ENCODE data around the gene TEDC1.

The TEDC1 gene, protein sequence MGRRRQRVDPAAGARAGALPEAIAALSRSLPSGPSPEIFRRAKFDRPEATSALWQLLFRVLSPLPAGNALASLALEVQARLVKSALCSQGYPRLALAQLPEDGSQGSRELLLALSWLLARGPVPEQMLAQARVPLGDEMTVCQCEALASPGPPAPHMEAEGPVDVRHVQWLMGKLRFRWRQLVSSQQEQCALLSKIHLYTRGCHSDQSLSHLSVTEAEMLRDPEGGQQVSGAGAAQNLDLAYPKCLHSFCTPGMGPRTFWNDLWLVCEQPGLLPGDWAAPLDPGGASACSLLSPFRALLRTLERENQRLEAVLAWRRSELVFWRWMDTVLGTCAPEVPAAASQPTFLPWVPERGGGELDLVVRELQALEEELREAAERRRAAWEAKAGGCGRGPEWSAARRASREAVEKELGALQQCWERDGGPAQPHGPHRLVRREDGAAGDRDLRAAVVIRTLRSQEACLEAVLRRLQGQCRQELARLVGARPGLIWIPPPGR

GRCh38 chr14:105490572-105491365, at the start of gene TEDC1:
TEDC1 (plus strand) TSS chr14:105491246; CDS start chr14:105491376, 130 bp downstream.
- DNase-seq (ENCODE audit: extremely low spot score, insufficient read length, low read depth), result peak; percentile 88
- FAIRE-seq, result peak; percentile 100

DNA sequence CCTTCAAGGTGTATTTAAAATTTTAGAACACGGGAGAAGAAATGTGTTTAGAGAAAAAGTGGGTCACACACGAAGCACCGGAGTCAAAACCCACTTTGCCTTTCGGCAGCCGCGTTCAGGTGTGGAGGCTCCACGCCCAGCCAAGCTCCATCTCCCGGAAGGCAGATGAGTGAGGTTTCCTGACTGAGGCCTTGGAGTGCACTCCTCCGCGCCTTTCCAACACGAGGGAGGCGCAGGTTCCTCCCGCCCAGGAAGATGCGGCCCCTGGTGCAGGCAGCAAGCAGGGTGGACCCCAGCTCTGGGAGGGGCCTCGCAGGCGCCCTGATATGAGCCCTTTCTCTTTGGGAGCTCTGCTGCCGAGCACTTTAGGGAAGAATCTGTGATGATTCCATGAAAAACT, 48.9 kb upstream of the TEDC1 start:
- no peak for FAIRE-seq
- no peak for DNase-seq (ENCODE audit: extremely low spot score, insufficient read length, low read depth)

DNA sequence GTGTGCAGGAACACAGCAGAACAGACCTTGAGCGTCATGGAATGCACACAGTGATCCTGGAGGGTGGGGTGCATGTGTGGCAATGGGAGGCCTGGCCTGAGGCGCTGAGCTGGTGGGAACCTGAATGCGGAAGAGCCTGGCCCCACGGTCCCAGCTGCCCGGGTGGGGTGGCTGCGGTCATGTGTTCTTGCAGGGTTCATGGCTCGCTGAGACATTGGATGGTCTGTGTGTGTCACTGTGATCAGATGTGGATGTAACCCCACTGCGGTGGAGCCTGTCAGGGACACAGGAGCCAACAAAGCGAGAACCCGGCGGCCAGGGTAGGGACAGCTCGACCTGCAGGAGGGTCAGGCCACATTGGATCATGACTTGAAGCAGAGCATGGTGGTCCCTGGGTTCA, 48.2 kb upstream of the TEDC1 start:
- DNase-seq (ENCODE audit: extremely low spot score, insufficient read length, low read depth) (no peak), FAIRE-seq (no peak)

DNA sequence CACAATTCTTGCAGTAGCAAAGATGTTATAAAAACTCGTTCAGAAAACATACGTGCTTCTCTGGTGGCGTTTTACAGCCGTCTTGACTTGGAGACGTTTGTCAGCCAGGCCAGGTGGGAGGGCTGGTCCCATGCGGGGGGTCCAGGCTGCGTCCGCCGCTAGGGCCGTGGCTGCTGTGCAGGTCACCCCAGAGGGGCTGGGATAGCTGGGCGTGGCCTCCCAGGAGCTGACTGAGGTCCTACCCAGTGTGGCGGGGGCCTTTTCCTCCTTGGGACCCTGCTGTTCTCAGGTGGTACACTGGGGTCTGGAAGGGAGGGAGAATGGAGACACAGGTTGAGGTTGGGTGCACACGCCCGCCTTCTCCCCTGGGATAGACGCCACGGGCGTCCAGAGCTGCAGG, 46.2 kb upstream of the TEDC1 start:
- DNase-seq (ENCODE audit: extremely low spot score, insufficient read length, low read depth), result no peak

GRCh38 chr14:105445290-105445689, 45.8 kb upstream of the TEDC1 start:
- DNase-seq (ENCODE audit: extremely low spot score, insufficient read length, low read depth) (no peak), FAIRE-seq (no peak)

More for the DNA sequence above, 46.2 kb upstream of the TEDC1 start:
- no peak for FAIRE-seq

- no peak for DNase-seq (ENCODE audit: extremely low spot score, insufficient read length, low read depth)
- no peak for FAIRE-seq
Measured at GRCh38 chr14:105445901-105446845, 44.9 kb upstream of the TEDC1 start.

DNA sequence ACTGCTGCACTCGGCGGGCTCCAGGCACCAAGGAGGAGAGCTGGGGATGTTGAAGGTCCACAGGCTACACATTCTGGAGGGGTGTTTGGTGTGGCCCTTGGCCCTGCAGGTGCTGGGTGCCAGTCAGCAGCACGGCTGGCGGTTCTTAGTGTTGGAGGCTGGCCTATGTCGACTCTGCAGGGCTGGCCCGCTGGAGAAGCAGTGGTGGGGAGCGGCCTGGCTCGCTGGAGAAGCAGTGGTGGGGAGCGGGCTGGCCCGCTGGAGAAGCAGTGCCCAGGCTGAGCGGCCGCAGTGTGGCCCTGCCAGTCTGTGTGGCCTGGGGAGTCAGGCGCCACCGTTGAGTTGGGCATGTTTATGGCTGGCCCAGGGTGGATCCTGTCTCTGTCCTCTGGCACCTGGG, 44.1 kb upstream of the TEDC1 start:
- no peak for FAIRE-seq
- DNase-seq (ENCODE audit: extremely low spot score, insufficient read length, low read depth), result no peak

- DNase-seq (ENCODE audit: extremely low spot score, insufficient read length, low read depth), result no peak
- no peak for FAIRE-seq
Measured at GRCh38 chr14:105447651-105448640, 43.1 kb upstream of the TEDC1 start.

GRCh38 chr14:105448706-105449111, 42.3 kb upstream of the TEDC1 start:
- DNase-seq (ENCODE audit: extremely low spot score, insufficient read length, low read depth) (peak; percentile 75), FAIRE-seq (peak; percentile 60)

DNA sequence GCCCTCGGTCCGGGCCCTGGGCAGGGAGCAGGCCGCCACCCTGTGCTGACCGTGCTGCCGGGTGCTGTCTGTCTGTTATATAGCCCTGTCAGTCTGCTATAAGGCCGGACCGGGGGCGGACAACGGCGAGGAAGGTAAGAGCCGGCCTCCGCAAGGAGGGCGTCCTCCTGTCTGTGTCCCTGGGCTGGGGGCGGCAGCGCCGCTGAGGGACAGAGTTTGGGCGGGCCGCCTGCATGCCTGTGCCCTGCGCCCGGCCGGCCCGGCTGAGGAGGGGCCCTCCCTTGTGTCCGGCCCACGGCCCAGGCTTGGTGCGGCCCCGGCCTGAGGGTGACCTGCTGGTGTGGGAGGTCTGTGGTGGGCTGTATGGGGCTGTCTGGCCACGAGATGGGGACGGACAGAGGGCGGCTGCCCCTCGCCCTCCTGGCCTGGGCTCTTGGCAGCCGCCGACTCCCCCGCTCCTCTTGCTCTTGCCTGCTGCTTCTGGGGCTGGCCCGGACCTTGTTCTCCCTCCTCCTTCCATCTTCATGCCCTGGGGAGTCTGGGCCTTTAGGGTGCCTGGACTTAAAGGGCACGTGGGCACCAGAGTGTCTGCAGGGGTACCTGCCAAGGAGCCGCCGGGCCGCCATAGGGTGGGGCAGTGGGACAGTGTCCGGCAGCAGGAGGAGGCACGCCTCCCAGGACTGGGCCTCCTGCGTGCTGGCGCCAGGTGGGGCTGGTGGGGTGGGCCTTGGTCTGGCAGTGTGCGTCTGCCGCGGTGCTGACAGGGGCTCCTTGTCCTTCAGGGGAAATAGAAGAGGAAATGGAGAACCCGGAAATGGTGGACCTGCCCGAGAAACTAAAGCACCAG, 41.5 kb upstream of the TEDC1 start:
- DNase-seq (ENCODE audit: extremely low spot score, insufficient read length, low read depth) (no peak), FAIRE-seq (no peak)

DNA sequence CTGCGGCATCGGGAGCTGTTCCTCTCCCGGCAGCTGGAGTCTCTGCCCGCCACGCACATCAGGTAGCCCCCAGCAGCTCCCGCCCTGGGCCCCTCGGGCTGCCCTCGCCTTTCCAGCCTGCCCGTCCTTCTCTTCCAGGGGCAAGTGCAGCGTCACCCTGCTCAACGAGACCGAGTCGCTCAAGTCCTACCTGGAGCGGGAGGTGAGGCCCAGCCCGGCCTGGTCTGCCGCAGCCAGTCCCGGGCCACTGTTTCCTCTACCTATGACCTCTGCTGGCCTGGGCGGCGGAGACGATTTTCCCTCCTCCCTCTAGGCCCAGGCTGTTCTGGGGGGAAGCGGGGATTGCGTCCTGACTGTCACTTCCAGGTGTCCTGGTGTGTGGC, 40.9 kb upstream of the TEDC1 start:
- FAIRE-seq (no peak), DNase-seq (ENCODE audit: extremely low spot score, insufficient read length, low read depth) (no peak)

GRCh38 chr14:105450864-105451720, 40.0 kb upstream of the TEDC1 start:
- FAIRE-seq, result no peak
- DNase-seq (ENCODE audit: extremely low spot score, insufficient read length, low read depth), result no peak

DNA sequence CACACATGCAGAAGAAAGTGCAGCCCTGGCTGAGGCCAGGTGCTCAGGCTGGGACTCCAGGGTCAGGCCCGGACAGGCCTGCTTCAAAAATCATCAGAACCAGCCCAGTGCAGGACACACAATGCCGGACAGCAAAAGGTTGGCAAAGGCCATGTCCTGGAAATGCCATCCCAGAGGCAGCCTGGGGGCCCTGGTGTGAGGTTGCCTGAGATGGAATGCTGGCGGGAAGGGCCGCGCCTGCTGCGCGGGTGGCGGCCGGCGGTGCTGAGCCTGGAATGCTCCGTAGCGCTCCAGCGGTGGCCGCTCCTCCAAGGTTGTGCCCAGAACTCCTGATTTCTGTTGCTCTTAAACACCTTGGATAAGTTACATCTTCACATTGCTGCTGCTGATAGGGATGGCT, 38.1 kb upstream of the TEDC1 start:
- no peak for DNase-seq (ENCODE audit: extremely low spot score, insufficient read length, low read depth)
- FAIRE-seq, result no peak

GRCh38 chr14:105453847-105454246, 37.2 kb upstream of the TEDC1 start:
- FAIRE-seq (no peak), DNase-seq (ENCODE audit: extremely low spot score, insufficient read length, low read depth) (no peak)

DNA sequence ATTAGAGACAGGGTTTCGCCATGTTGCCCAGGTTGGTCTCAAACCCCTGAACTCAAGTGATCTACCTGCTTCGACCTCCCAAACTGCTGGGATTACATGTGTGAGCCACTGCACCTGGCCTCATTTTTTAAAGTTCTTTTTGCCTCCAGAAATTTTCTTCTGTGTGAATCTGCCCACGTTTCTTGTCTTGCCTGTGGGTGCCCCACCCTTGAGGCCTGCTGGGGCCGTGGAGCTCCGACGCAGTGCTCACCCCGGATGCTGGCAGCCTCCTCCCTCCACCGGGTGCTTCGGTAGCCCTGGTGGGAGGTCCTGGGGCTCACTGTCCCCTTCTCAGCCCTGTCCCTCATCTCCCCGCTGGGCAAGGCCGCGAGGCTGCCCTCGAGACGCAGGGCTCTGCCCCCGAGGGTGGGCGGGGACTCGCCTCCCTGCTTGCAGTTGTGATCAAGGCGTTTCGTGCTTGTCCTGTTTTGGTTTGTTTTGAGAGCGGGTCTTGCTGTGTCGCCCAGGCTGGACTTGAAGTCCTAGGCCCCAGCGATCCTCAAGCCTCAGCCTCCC, 35.9 kb upstream of the TEDC1 start:
- DNase-seq (ENCODE audit: extremely low spot score, insufficient read length, low read depth), result no peak
- FAIRE-seq, result no peak

DNA sequence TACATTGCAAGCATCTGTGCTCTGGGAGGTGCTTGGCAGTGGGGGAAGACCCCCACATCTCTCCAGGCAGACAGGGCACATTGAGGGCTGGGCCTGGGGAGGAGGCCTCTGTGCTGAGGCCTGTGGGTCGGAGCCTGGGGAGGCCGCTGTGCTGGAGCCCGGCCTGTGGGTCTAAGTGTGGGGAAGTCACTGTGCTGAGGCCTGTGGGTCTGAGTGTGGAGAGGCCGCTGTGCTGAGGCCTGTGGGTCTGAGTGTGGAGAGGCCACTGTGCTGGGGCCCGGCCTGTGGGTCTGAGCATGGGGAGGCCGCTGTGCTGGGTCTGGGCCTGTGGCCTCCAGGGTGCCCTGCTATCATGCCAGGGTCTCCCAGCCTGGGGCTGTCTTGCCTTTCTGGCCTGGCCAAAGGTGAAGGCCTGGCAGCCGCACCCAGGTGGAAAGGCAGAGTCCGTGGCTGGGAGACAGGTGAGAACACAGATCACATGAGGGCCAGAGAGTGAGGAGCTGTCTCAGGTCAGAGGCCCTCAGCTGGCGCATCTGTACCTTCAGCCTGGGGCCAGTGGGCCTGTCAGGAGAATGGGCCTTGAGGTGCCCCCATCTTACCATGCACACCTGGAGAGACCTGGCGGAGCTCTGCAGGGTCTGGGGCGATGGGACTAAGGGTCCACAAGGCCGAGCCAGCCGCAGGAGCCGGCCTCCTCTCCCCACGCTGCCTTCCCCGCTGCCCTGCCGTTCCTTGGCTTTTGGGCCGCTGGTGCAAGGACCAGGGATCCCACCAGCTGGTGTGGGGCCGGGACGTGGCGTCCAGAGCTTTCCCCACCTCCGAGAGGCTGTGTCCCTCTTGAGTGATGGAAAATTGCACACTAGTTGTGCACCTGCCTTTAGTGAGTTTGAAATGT, 35.0 kb upstream of the TEDC1 start:
- FAIRE-seq (no peak), DNase-seq (ENCODE audit: extremely low spot score, insufficient read length, low read depth) (no peak)

All from GM18507 (cell line).